Measurements from ENCODE around the gene AHRR. TPM values are rescaled to one million over a fixed set of nuclear protein-coding genes. Genes with fewer than 3 reads are reported as not detected.
A peak's percentile ranks its signal among the peaks of the same experiment; 100 is the strongest.

Gene AHRR
- total and polyA plus RNA-seq, 10 of the 15 experiments (the other 5 are each of a cell fraction or from before 2014, with no cell fraction given), result 0.90 to 35.2 (median 19.2) TPM

DNA sequence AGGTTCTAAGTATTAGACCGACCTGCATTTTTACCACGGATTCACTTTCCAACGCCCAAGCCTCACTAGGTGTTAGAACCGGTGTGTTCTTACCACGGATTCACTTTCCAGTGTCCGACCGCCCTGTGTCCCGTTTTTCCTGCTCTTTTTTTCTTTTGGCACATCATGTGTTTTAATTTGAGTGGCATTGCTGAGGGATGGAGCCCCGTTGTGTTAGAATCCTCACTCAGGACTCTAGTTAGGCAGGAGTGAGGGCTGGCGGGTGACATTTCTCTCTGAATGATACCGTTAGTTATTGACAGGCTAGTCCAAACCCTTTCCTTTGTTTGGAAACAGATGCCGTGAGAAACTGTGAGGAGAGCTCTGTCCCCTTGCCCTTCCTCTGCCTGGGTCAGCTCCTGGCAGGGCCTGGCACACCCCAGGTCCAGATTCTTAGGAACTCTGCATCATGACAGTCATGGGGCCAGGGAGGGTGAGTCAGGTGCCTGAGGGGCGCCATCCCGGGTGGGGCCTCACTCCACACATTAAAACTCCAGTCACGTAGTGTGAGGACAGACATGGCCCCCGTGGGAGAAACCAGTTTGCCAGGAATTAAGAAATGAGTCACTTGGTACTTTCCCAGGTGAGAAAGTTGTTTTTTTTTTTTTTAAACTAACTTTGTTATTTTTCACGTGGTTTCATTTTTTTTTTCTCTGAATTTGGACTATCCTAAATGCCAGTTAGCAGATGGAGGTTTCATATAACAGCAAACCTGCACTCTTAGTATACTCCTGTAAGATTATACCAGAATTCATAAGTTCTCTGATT lies 137.2 kb downstream of the AHRR start (continued):
- TF ChIP-seq, protein P1, sequence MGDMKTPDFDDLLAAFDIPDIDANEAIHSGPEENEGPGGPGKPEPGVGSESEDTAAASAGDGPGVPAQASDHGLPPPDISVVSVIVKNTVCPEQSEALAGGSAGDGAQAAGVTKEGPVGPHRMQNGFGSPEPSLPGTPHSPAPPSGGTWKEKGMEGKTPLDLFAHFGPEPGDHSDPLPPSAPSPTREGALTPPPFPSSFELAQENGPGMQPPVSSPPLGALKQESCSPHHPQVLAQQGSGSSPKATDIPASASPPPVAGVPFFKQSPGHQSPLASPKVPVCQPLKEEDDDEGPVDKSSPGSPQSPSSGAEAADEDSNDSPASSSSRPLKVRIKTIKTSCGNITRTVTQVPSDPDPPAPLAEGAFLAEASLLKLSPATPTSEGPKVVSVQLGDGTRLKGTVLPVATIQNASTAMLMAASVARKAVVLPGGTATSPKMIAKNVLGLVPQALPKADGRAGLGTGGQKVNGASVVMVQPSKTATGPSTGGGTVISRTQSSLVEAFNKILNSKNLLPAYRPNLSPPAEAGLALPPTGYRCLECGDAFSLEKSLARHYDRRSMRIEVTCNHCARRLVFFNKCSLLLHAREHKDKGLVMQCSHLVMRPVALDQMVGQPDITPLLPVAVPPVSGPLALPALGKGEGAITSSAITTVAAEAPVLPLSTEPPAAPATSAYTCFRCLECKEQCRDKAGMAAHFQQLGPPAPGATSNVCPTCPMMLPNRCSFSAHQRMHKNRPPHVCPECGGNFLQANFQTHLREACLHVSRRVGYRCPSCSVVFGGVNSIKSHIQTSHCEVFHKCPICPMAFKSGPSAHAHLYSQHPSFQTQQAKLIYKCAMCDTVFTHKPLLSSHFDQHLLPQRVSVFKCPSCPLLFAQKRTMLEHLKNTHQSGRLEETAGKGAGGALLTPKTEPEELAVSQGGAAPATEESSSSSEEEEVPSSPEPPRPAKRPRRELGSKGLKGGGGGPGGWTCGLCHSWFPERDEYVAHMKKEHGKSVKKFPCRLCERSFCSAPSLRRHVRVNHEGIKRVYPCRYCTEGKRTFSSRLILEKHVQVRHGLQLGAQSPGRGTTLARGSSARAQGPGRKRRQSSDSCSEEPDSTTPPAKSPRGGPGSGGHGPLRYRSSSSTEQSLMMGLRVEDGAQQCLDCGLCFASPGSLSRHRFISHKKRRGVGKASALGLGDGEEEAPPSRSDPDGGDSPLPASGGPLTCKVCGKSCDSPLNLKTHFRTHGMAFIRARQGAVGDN (IDR thresholded peaks at IDR 0.05), result peak; percentile 74; the same call in 1 of the 2 replicates
- TF ChIP-seq HDGF (IDR thresholded peaks at IDR 0.05), result peak; percentile 69; the same call in 1 of the 2 replicates
- no peak for TF ChIP-seq WRNIP1 (IDR thresholded peaks at IDR 0.05; ENCODE audit: borderline replicate concordance, low read depth, low read length)
- TF ChIP-seq DPF2 (IDR thresholded peaks at IDR 0.05), result peak; percentile 72; the same call in 1 of the 2 replicates
- no peak for TF ChIP-seq BMI1 (IDR thresholded peaks at IDR 0.05; ENCODE audit: borderline replicate concordance)
- no peak for TF ChIP-seq TCF7 (IDR thresholded peaks at IDR 0.05; ENCODE audit: borderline replicate concordance)
- peak in 1 of 2 experiments; percentile 45; a peak in 1 of 4 replicates for TF ChIP-seq EP300 (IDR thresholded peaks at IDR 0.05; ENCODE audit: borderline replicate concordance in 1 of 2, control insufficient read depth in 1 of 2, low read depth in 2 of 2, low read length in 2 of 2)
- peak; percentile 85; the same call in 1 of the 2 replicates for TF ChIP-seq BACH1 (IDR thresholded peaks at IDR 0.05; ENCODE audit: borderline replicate concordance)
- TF ChIP-seq, protein P2, sequence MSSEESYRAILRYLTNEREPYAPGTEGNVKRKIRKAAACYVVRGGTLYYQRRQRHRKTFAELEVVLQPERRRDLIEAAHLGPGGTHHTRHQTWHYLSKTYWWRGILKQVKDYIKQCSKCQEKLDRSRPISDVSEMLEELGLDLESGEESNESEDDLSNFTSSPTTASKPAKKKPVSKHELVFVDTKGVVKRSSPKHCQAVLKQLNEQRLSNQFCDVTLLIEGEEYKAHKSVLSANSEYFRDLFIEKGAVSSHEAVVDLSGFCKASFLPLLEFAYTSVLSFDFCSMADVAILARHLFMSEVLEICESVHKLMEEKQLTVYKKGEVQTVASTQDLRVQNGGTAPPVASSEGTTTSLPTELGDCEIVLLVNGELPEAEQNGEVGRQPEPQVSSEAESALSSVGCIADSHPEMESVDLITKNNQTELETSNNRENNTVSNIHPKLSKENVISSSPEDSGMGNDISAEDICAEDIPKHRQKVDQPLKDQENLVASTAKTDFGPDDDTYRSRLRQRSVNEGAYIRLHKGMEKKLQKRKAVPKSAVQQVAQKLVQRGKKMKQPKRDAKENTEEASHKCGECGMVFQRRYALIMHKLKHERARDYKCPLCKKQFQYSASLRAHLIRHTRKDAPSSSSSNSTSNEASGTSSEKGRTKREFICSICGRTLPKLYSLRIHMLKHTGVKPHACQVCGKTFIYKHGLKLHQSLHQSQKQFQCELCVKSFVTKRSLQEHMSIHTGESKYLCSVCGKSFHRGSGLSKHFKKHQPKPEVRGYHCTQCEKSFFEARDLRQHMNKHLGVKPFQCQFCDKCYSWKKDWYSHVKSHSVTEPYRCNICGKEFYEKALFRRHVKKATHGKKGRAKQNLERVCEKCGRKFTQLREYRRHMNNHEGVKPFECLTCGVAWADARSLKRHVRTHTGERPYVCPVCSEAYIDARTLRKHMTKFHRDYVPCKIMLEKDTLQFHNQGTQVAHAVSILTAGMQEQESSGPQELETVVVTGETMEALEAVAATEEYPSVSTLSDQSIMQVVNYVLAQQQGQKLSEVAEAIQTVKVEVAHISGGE (CRISPR knock-in tag; IDR thresholded peaks at IDR 0.05), result no peak
- TF ChIP-seq, protein P3, sequence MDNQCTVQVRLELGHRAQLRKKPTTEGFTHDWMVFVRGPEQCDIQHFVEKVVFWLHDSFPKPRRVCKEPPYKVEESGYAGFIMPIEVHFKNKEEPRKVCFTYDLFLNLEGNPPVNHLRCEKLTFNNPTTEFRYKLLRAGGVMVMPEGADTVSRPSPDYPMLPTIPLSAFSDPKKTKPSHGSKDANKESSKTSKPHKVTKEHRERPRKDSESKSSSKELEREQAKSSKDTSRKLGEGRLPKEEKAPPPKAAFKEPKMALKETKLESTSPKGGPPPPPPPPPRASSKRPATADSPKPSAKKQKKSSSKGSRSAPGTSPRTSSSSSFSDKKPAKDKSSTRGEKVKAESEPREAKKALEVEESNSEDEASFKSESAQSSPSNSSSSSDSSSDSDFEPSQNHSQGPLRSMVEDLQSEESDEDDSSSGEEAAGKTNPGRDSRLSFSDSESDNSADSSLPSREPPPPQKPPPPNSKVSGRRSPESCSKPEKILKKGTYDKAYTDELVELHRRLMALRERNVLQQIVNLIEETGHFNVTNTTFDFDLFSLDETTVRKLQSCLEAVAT (IDR thresholded peaks at IDR 0.05), result 0 out of 2 replicates have a peak, but pooled peaks have one; percentile 76
- peak; percentile 64; the same call in 1 of the 2 replicates for TF ChIP-seq JUND (IDR thresholded peaks at IDR 0.05; ENCODE audit: low read depth, low read length)
- TF ChIP-seq, protein P4, sequence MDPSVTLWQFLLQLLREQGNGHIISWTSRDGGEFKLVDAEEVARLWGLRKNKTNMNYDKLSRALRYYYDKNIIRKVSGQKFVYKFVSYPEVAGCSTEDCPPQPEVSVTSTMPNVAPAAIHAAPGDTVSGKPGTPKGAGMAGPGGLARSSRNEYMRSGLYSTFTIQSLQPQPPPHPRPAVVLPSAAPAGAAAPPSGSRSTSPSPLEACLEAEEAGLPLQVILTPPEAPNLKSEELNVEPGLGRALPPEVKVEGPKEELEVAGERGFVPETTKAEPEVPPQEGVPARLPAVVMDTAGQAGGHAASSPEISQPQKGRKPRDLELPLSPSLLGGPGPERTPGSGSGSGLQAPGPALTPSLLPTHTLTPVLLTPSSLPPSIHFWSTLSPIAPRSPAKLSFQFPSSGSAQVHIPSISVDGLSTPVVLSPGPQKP (IDR thresholded peaks at IDR 0.05; ENCODE audit: low read depth, low read length), result no peak
- peak; percentile 41; the same call in 1 of the 2 replicates for TF ChIP-seq NFIC (IDR thresholded peaks at IDR 0.05; ENCODE audit: low read depth, low read length)
- no peak for TF ChIP-seq SUZ12 (IDR thresholded peaks at IDR 0.05; ENCODE audit: unreplicated experiment)
- TF ChIP-seq NFYB (IDR thresholded peaks at IDR 0.05; ENCODE audit: insufficient read depth, low read depth, low read length), result no peak
- no peak for TF ChIP-seq POLR2AphosphoS5 (IDR thresholded peaks at IDR 0.05; ENCODE audit: low read length)
- TF ChIP-seq, protein P5, sequence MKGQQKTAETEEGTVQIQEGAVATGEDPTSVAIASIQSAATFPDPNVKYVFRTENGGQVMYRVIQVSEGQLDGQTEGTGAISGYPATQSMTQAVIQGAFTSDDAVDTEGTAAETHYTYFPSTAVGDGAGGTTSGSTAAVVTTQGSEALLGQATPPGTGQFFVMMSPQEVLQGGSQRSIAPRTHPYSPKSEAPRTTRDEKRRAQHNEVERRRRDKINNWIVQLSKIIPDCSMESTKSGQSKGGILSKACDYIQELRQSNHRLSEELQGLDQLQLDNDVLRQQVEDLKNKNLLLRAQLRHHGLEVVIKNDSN (IDR thresholded peaks at IDR 0.05; ENCODE audit: borderline replicate concordance, extremely low read length, insufficient read depth, low read depth, low read length), result no peak

All from GM12878 (cell line).